K562 (cell line): ENCODE measurements around the gene SEMA6D. TPM values are rescaled to one million over a fixed set of nuclear protein-coding genes. Genes with fewer than 3 reads are reported as not detected.

Experiments used
- ATAC-seq: fragments of 200-7000 bp; cut with Tn5 transposase; 3 replicates; pipeline ENCODE4 v1.9.1; 2020; ENCODE audit warnings: moderate library complexity
- BruUV-seq: library from RNA; stranded (reverse); fragments of 400-500 nt; replicated peaks from 2 replicates; lab custom pipeline; 2021; lab: Mats Ljungman, UMichigan
- CTCF ChIA-PET: fragments of 300-600 bp; formaldehyde crosslinking; extraction: SDS; loops from one replicate; lab custom pipeline; 2021; ENCODE audit warnings: low intra/inter-chr PET ratio; lab: Yijun Ruan, JAX
- POLR2A ChIA-PET: fragments of 300-600, 350-650 bp; sonication (Branson Sonifier 250); formaldehyde crosslinking; extraction: SDS; loops from one replicate; lab custom pipeline; 2021; ENCODE audit warnings: antibody characterized with exemption, inconsistent platforms; lab: Yijun Ruan, JAX
- DNase-seq, 4 experiments: peaks; one replicate each; pipeline versions ENCODE4 v3.0.0 to v3.0.0-alpha.2; 2011 to 2018; ENCODE audit warnings: low spot score in 3 of 4, mixed read lengths in 3 of 4; ENCODE audit errors: extremely low read depth in 1 of 4
- FAIRE-seq: peaks from 2 replicates; lab custom pipeline; 2011; peaks lifted over from hg19 to GRCh38; lab: Jason Lieb, UNC
- H2AFZ ChIP-seq: 2 replicates; pipeline ENCODE4 v1.6.0; 2011; ENCODE audit warnings: low read depth, low read length, control low read depth, inconsistent platforms
- H3K27ac ChIP-seq: fragments of 200-600 bp; 3 replicates; pipeline ENCODE4 v1.8.0; 2011; ENCODE audit warnings: low read depth, mild to moderate bottlenecking, control low read depth, inconsistent platforms, low read length, moderate library complexity, mixed read lengths; ENCODE audit errors: extremely low read depth
- H3K27me3 ChIP-seq, 2 experiments: fragments of 300-600 bp in 1 of 2; 2 replicates in 1 of 2; 3 replicates in 1 of 2; pipeline versions ENCODE4 v1.6.0 to v1.8.0; 2011; ENCODE audit warnings: inconsistent platforms in 2 of 2, low read length in 2 of 2, mild to moderate bottlenecking in 1 of 2, mixed read lengths in 1 of 2, moderate library complexity in 1 of 2; ENCODE audit not compliant: control insufficient read depth in 2 of 2, insufficient read depth in 2 of 2
- H3K36me3 ChIP-seq: fragments of 300-600 bp; 3 replicates; pipeline ENCODE4 v1.8.0; 2011; ENCODE audit warnings: mild to moderate bottlenecking, low read length, inconsistent platforms; ENCODE audit not compliant: control insufficient read depth, insufficient read depth
- H3K4me1 ChIP-seq, 2 experiments: fragments of 200-600 bp in 1 of 2; replicated peaks in 1 of 2; 2 replicates in 1 of 2; 3 replicates in 1 of 2; pipeline versions ENCODE4 v1.5.1 to v1.8.0; 2011; ENCODE audit warnings: inconsistent platforms in 2 of 2, low read length in 2 of 2, mild to moderate bottlenecking in 1 of 2, mixed read lengths in 1 of 2, moderate library complexity in 1 of 2; ENCODE audit not compliant: control insufficient read depth in 2 of 2, insufficient read depth in 2 of 2
- H3K4me2 ChIP-seq: 2 replicates; pipeline ENCODE4 v1.6.1; 2011; ENCODE audit warnings: low read length, control low read depth, inconsistent platforms, mixed read lengths; ENCODE audit not compliant: insufficient read depth
- H3K4me3 ChIP-seq: fragments of 200-600 bp; sonication (generic), shearing (Covaris generic); 2 replicates; pipeline ENCODE4 v1.5.1; 2016; ENCODE audit warnings: control low read depth, inconsistent platforms
- H3K79me2 ChIP-seq: fragments of 200-600 bp; 3 replicates; pipeline ENCODE4 v1.8.0; 2011; ENCODE audit warnings: low read length, inconsistent platforms; ENCODE audit not compliant: control insufficient read depth, insufficient read depth
- H3K9ac ChIP-seq, 2 experiments: 2 replicates each; pipeline versions ENCODE4 v1.6.0 to v1.6.1; 2011; ENCODE audit warnings: low read depth in 2 of 2, low read length in 2 of 2, control low read depth in 1 of 2, inconsistent platforms in 1 of 2, mild to moderate bottlenecking in 1 of 2, mixed read lengths in 1 of 2; ENCODE audit not compliant: insufficient read depth in 1 of 2
- H3K9me1 ChIP-seq: one replicate; pipeline ENCODE4 v1.6.0; 2011; ENCODE audit warnings: inconsistent platforms, mild to moderate bottlenecking, low read length, moderate library complexity; ENCODE audit not compliant: control insufficient read depth, insufficient read depth
- H3K9me3 ChIP-seq: replicated peaks from 2 replicates; pipeline ENCODE4 v1.5.1; 2011; ENCODE audit warnings: low read depth, low read length, inconsistent platforms; ENCODE audit not compliant: control insufficient read depth, insufficient read depth
- H4K20me1 ChIP-seq: replicated peaks from 2 replicates; pipeline ENCODE4 v1.6.1; 2011; ENCODE audit warnings: low read length, inconsistent platforms, mixed read lengths; ENCODE audit not compliant: control insufficient read depth, insufficient read depth
- ERF ChIP-seq: fragments of 450-650 bp; formaldehyde crosslinking; IDR thresholded peaks from 2 replicates; pipeline ENCODE4 v1.4.0; 2020; ENCODE audit warnings: mild to moderate bottlenecking, mixed read lengths
- ETS1 ChIP-seq: conservative IDR thresholded peaks from 2 replicates; pipeline ENCODE4 v1.6.1; 2011; ENCODE audit warnings: low read depth, mild to moderate bottlenecking, low read length; ENCODE audit not compliant: control insufficient read depth
- KLF1 ChIP-seq: fragments of 450-650 bp; IDR thresholded peaks from 2 replicates; pipeline ENCODE4 v1.6.1; 2016; ENCODE audit warnings: missing genetic modification characterization, missing compliant biosample characterization
- OTX1 ChIP-seq: fragments of 450-650 bp; formaldehyde crosslinking; IDR thresholded peaks from 2 replicates; pipeline ENCODE4 v1.4.0; 2022; ENCODE audit warnings: mild to moderate bottlenecking
- POLR2B ChIP-seq: fragments of 450-650 bp; IDR thresholded peaks from 2 replicates; pipeline ENCODE4 v1.6.1; 2018; ENCODE audit warnings: low read depth; ENCODE audit not compliant: partially characterized antibody
- RBM25 ChIP-seq: fragments of 200-400 bp; formaldehyde crosslinking; IDR thresholded peaks from 2 replicates; pipeline ENCODE4 v1.6.1; 2018; ENCODE audit warnings: low read length, low read depth, moderate library complexity; ENCODE audit not compliant: severe bottlenecking
- RERE ChIP-seq: sonication (generic); formaldehyde crosslinking; IDR thresholded peaks from 2 replicates; pipeline ENCODE4 v1.8.0; 2023; ENCODE audit warnings: missing genetic modification reagents, mild to moderate bottlenecking, borderline replicate concordance
- SNAPC5 ChIP-seq: fragments of 250-450 bp; sonication (Bioruptor Pico); IDR thresholded peaks from 2 replicates; pipeline ENCODE4 v1.8.0; 2021; ENCODE audit warnings: moderate library complexity, mild to moderate bottlenecking, inconsistent platforms
- ZBTB1 ChIP-seq: sonication (generic); formaldehyde crosslinking; IDR thresholded peaks from 2 replicates; pipeline ENCODE4 v1.8.1; 2023; ENCODE audit warnings: missing genetic modification reagents, low read depth, mild to moderate bottlenecking, borderline replicate concordance
- ZFP30 ChIP-seq: fragments of 250-450 bp; sonication (Bioruptor Pico); IDR thresholded peaks from 2 replicates; pipeline ENCODE4 v1.8.0; 2022; ENCODE audit warnings: moderate library complexity, mild to moderate bottlenecking, inconsistent platforms, borderline replicate concordance
- ZNF143 ChIP-seq: sonication (generic); formaldehyde crosslinking; IDR thresholded peaks from 2 replicates; pipeline ENCODE4 v1.9.0; 2022; ENCODE audit warnings: mild to moderate bottlenecking, missing genetic modification reagents
- WGBS: fragments of 100-300 bp; shearing (Covaris generic); methylation state at CpG from one replicate; pipeline ENCODE4 v1.1.6; 2016; ENCODE audit warnings: low coverage, mixed read lengths; ENCODE audit not compliant: insufficient coverage; ENCODE audit errors: missing lambda C conversion rate; 5-methylcytosine and 5-hydroxymethylcytosine counted together
- in situ Hi-C: fragments of 300-500 bp; cut with MboI; formaldehyde crosslinking; loops from 4 replicates; pipeline ENCODE4 v1.15.0; 2018; ENCODE audit warnings: inconsistent platforms, mixed read lengths
- intact Hi-C: fragments of 100-400 bp; cut with micrococcal nuclease; formaldehyde crosslinking; loops from 2 replicates; pipeline ENCODE4 v1.14.2; 2022
- polyA plus RNA-seq, 8 experiments: library from polyadenylated mRNA; depleted of rRNA in 4 of 8; stranded (reverse) in 5 of 8; unstranded in 3 of 8; fragments of >200 nt; fragmentation: Nextera tagmentation in 2 of 8; fragmentation: Illumina TruSeq in 1 of 8; extraction: Ambion mirVana in 2 of 8; extraction: Trizol in 1 of 8; gene quantifications; 2 replicates each; pipeline versions ENCODE4 v1.2.1 to v1.2.3, GENCODE V29; 2011 to 2014; ENCODE audit warnings: inconsistent platforms in 1 of 8, missing spikeins in 1 of 8
- total RNA-seq, 7 experiments: library from RNA; depleted of rRNA in 6 of 7; stranded (reverse); fragments of >200 nt in 6 of 7; fragmentation: Illumina TruSeq in 2 of 7; extraction: Trizol in 2 of 7; gene quantifications; 2 replicates each; pipeline versions ENCODE4 v1.2.1 to v1.2.3, GENCODE V29; 2011 to 2021; ENCODE audit warnings: low replicate concordance in 1 of 7

Gene SEMA6D
- total and polyA plus RNA-seq, 9 of the 15 experiments (the other 6 are each of a cell fraction or from before 2014, with no cell fraction given), result not detected

- in situ Hi-C loops, result no loop called here
- Histone ChIP-seq H3K4me1 (no peaks in the 10 kb centered on the region), H3K9me3 (no peaks in the 10 kb centered on the region), H3K27ac (no peak overlapping the region), H3K36me3 (no peaks in the 10 kb centered on the region), H3K9ac (no peak overlapping the region), H2AFZ (no peak overlapping the region), H3K4me2 (no peak overlapping the region)
- DNase-seq (no peak), FAIRE-seq (no peak)
- no TSS peak for BruUV-seq
- WGBS, result 0% methylated on average over 1 of the region's 1 CpG
- TF ChIP-seq RERE (CRISPR knock-in tag) (no peak), POLR2B (no peak), ZNF143 (CRISPR knock-in tag) (no peak), ERF (CRISPR knock-in tag) (no peak), ETS1 (no peak), ZFP30 (no peak), RBM25 (no peak), ZBTB1 (CRISPR knock-in tag) (no peak), KLF1 (tag) (no peak), SNAPC5 (no peak), OTX1 (CRISPR knock-in tag) (no peak)
- TF ChIP-seq, all 486 proteins: peak for 0
- Histone ChIP-seq H3K79me2 (no peaks in the 10 kb centered on the region), H3K9me1 (no peaks in the 10 kb centered on the region), H3K4me3 (no peak overlapping the region), H3K27me3 (no peaks in the 10 kb centered on the region), H4K20me1 (no peaks in the 10 kb centered on the region)
- CTCF ChIA-PET, result no interaction called here
- no peak for ATAC-seq
- intact Hi-C loops, result no loop called here
- POLR2A ChIA-PET, result no interaction called here
These were observed 14.9 kb downstream of the SEMA6D start for GRCh38 chr15:47732248-47732647.
